Measurements from ENCODE around the gene IL18.
A peak's percentile ranks its signal among the peaks of the same experiment; 100 is the strongest.
"Not testable (repeated sequence)": the region's sequence is repeated elsewhere in the genome, so short reads cannot be mapped to it uniquely, and the experiment has no call there.

The IL18 gene

DNA sequence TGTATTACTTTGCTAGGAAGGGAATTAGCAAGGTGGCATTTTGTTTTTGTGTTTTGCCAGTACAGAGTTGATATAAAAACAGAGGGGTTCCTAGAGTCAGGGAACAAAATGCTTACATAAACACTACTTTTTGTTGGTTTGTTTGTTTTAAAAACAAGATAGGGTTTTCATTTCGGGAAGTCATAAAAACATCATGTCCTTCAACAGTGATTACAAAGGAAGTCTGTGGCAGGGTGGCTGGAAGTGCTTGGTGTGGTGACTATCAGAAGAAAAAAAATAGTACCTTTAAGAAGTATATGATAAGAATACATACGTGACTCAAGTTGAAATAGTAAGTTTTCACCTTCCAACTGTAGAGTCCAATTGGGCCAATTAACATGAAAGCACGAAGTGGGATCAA lies 1.2 kb upstream of the IL18 start:
- no peak for DNase-seq (ENCODE audit: low spot score)
- no peak for TF ChIP-seq CTCF (conservative IDR thresholded peaks at IDR 0.05; ENCODE audit: low read depth)
- CTCF ChIA-PET: no interaction called here
- no peak overlapping the region for H3K27ac ChIP-seq
- POLR2A ChIA-PET (ENCODE audit: low non-redundant PET): no interaction called here

GRCh38 chr11:112162761-112163546 lies 940 bp downstream of the IL18 start:
- ChIA-PET CTCF (interaction anchor here (0.6 kb wide), 2 partner anchors 10 to 1142 kb away, joined by 3 to 4 read pairs; no protein-coding TSS in a partner anchor), POLR2A (ENCODE audit: low non-redundant PET) (interaction anchor here (1.7 kb wide), 1 partner anchor 43 kb away, joined by 7 read pairs; no protein-coding TSS in a partner anchor)
- TF ChIP-seq CTCF (conservative IDR thresholded peaks at IDR 0.05; ENCODE audit: low read depth): no peak
- peak; percentile 59 for DNase-seq (ENCODE audit: low spot score)
- H3K27ac ChIP-seq: peak overlapping the region; percentile 84

DNA sequence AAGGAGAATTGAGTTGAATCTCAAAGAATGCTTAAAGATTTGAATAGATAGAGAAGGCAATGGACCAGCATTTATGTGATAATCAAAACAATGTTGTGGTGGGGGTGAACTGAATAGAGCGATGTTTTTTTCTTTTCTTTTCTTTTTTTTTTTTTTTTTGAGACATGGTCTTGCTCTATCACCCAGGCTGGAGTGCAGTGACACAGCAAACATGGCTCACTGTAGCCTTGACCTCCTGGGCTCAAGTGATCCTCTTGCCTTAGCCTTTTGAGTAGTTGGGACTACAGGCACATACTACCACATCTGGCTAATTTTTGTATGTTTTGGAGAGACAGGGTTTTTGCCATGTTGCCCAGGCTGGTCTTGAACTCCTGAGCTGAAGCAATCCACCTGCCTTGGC lies 1.7 kb downstream of the IL18 start:
- peak overlapping the region; percentile 84 for H3K27ac ChIP-seq
- CTCF ChIA-PET: interaction anchor here (0.6 kb wide), 1 partner anchor 1143 kb away, joined by 4 read pairs; no protein-coding TSS in a partner anchor
- DNase-seq (ENCODE audit: low spot score); POLR2A ChIA-PET (ENCODE audit: low non-redundant PET): not testable (repeated sequence)

- peak overlapping the region; percentile 67 for H3K27ac ChIP-seq
- DNase-seq (ENCODE audit: low spot score): no peak
- TF ChIP-seq CTCF (conservative IDR thresholded peaks at IDR 0.05; ENCODE audit: low read depth): no peak
- POLR2A ChIA-PET (ENCODE audit: low non-redundant PET): no interaction called here
- CTCF ChIA-PET: interaction anchor here (0.6 kb wide), 1 partner anchor 74 kb away, joined by 3 read pairs; the partner anchor contains the start of genes SDHD and TIMM8B
Observed at GRCh38 chr11:112161012-112161411, 2.9 kb downstream of the IL18 start.

GRCh38 chr11:112160091-112160848 lies 3.6 kb downstream of the IL18 start:
- DNase-seq (ENCODE audit: low spot score): no peak
- TF ChIP-seq CTCF (conservative IDR thresholded peaks at IDR 0.05; ENCODE audit: low read depth): no peak
- CTCF ChIA-PET: interaction anchor here (0.6 kb wide), 1 partner anchor 74 kb away, joined by 3 read pairs; the partner anchor contains the start of genes SDHD and TIMM8B
- POLR2A ChIA-PET (ENCODE audit: low non-redundant PET): no interaction called here
- H3K27ac ChIP-seq: no peak overlapping the region

- H3K27ac ChIP-seq: peak overlapping the region; percentile 67
- ChIA-PET POLR2A (ENCODE audit: low non-redundant PET) (no interaction called here), CTCF (no interaction called here)
- DNase-seq (ENCODE audit: low spot score): no peak
- TF ChIP-seq CTCF (conservative IDR thresholded peaks at IDR 0.05; ENCODE audit: low read depth): no peak
Observed at GRCh38 chr11:112159098-112160065, 4.5 kb downstream of the IL18 start.

All from RWPE1 (cell line).